H1 (cell line): ENCODE data around the gene NTNG2. TPM values are rescaled to one million over a fixed set of nuclear protein-coding genes. Genes with fewer than 3 reads are reported as not detected.

ENCODE experiments used
- BACH1 ChIP-seq: IDR thresholded peaks from 2 replicates; pipeline ENCODE4 v1.6.1; 2012; ENCODE audit warnings: low read length, improper control_type of control experiment
- CHD2 ChIP-seq: IDR thresholded peaks from 2 replicates; pipeline ENCODE4 v1.6.1; 2012; ENCODE audit warnings: low read length, improper control_type of control experiment
- CREB1 ChIP-seq: IDR thresholded peaks from 2 replicates; pipeline ENCODE4 v1.6.1; 2012; ENCODE audit warnings: inconsistent platforms
- FOSL1 ChIP-seq: IDR thresholded peaks from 2 replicates; pipeline ENCODE4 v1.6.1; 2011; ENCODE audit warnings: mild to moderate bottlenecking, low read depth, low read length, moderate library complexity; ENCODE audit not compliant: insufficient read depth
- POLR2A ChIP-seq, 2 experiments: IDR thresholded peaks; 1 replicate in 1 of 2; 2 replicates in 1 of 2; pipeline ENCODE4 v1.6.1; 2011; ENCODE audit warnings: low read depth in 2 of 2, low read length in 2 of 2, mild to moderate bottlenecking in 2 of 2; ENCODE audit errors: control extremely low read depth in 1 of 2
- SUZ12 ChIP-seq: fragments of 200-600 bp; sonication (generic); IDR thresholded peaks from 2 replicates; pipeline ENCODE4 v1.6.1; 2012; ENCODE audit warnings: mild to moderate bottlenecking, inconsistent platforms, low read length, moderate library complexity, mixed read lengths
- TAF1 ChIP-seq: IDR thresholded peaks from 2 replicates; pipeline ENCODE4 v1.6.1; 2011; ENCODE audit warnings: mild to moderate bottlenecking, low read depth, low read length
- polyA plus RNA-seq, 7 experiments: library from polyadenylated mRNA; depleted of rRNA in 3 of 7; stranded (reverse) in 5 of 7; unstranded in 2 of 7; fragments of >200 nt in 5 of 7; fragments of 200-250 nt in 2 of 7; gene quantifications; 1 replicate in 5 of 7; 2 replicates in 1 of 7; 4 replicates in 1 of 7; pipeline versions ENCODE4 v1.2.1 to v1.2.3, GENCODE V29; 2011 to 2013; ENCODE audit warnings: missing spikeins in 2 of 7, mixed read lengths in 2 of 7
- total RNA-seq: library from RNA; stranded (reverse); fragmentation: NEBNext Ultra II Directional; extraction: Animal tissue kit (Norgen Biotek cat#: 25700); gene quantifications from 2 replicates; pipeline ENCODE4 v1.2.1, GENCODE V29; 2021
- TF ChIP-seq, protein P1 (sequence below), 3 experiments: IDR thresholded peaks; 1 replicate in 2 of 3; 2 replicates in 1 of 3; pipeline versions ENCODE4 v1.5.1 to v1.6.1; 2011; ENCODE audit warnings: low read length in 3 of 3, mild to moderate bottlenecking in 3 of 3, inconsistent platforms in 2 of 3, low read depth in 1 of 3, moderate library complexity in 1 of 3; ENCODE audit not compliant: insufficient read depth in 1 of 3; ENCODE audit errors: control extremely low read depth in 1 of 3
- TF ChIP-seq, protein P2 (sequence below): fragments of 300-600 bp; sonication (generic); IDR thresholded peaks from 2 replicates; pipeline ENCODE4 v1.7.1; 2012; ENCODE audit warnings: low read length, moderate library complexity, mild to moderate bottlenecking, inconsistent platforms; ENCODE audit not compliant: insufficient replicate concordance

Gene NTNG2
- total and polyA plus RNA-seq, 2 of the 8 experiments (the other 6 are each of a cell fraction or from before 2014, with no cell fraction given): 1.4 to 1.5 TPM

DNA sequence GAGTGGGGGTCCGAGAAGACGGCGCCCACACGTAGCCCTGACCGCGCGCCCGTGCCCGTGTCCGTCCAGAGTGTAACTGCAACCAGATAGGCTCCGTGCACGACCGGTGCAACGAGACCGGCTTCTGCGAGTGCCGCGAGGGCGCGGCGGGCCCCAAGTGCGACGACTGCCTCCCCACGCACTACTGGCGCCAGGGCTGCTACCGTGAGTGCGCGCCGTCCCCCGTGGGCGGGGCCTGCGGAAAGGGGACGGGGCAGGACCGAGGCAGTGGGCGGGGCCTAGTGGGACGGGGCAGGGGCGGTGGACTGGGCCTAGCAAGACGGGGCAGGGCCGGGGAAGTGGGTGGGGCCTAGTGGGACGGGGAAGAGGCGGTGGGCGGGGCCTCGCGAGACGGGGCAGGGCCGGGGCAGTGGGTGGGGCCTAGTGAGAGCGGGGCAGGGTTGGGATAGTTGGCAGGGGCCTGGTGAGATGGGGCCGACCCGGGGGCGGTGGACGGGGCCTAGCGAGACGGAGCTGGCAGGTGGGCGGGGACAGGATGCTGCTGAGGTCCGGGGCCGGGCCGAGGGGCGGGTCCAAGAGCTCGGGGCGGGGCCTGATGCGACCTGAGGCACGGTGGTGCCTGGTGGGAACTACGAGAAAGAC lies 79.1 kb downstream of the NTNG2 start (continued):
- TF ChIP-seq, protein P1, sequence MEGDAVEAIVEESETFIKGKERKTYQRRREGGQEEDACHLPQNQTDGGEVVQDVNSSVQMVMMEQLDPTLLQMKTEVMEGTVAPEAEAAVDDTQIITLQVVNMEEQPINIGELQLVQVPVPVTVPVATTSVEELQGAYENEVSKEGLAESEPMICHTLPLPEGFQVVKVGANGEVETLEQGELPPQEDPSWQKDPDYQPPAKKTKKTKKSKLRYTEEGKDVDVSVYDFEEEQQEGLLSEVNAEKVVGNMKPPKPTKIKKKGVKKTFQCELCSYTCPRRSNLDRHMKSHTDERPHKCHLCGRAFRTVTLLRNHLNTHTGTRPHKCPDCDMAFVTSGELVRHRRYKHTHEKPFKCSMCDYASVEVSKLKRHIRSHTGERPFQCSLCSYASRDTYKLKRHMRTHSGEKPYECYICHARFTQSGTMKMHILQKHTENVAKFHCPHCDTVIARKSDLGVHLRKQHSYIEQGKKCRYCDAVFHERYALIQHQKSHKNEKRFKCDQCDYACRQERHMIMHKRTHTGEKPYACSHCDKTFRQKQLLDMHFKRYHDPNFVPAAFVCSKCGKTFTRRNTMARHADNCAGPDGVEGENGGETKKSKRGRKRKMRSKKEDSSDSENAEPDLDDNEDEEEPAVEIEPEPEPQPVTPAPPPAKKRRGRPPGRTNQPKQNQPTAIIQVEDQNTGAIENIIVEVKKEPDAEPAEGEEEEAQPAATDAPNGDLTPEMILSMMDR (IDR thresholded peaks at IDR 0.05; ENCODE audit: control extremely low read depth in 1 of 3, insufficient read depth in 1 of 3, low read depth in 1 of 3, low read length in 3 of 3): no peak
- TF ChIP-seq SUZ12 (no peak), FOSL1 (no peak), CHD2 (no peak), BACH1 (peak; percentile 70; the same call in 1 of the 2 replicates), TAF1 (peak; percentile 52), POLR2A (IDR thresholded peaks at IDR 0.05; ENCODE audit: control extremely low read depth in 1 of 2, low read depth in 2 of 2, low read length in 2 of 2) (0 out of 3 replicates have a peak, but pooled peaks of 1 of the 2 experiments have one; percentile 26), CREB1 (no peak)
- TF ChIP-seq, protein P2, sequence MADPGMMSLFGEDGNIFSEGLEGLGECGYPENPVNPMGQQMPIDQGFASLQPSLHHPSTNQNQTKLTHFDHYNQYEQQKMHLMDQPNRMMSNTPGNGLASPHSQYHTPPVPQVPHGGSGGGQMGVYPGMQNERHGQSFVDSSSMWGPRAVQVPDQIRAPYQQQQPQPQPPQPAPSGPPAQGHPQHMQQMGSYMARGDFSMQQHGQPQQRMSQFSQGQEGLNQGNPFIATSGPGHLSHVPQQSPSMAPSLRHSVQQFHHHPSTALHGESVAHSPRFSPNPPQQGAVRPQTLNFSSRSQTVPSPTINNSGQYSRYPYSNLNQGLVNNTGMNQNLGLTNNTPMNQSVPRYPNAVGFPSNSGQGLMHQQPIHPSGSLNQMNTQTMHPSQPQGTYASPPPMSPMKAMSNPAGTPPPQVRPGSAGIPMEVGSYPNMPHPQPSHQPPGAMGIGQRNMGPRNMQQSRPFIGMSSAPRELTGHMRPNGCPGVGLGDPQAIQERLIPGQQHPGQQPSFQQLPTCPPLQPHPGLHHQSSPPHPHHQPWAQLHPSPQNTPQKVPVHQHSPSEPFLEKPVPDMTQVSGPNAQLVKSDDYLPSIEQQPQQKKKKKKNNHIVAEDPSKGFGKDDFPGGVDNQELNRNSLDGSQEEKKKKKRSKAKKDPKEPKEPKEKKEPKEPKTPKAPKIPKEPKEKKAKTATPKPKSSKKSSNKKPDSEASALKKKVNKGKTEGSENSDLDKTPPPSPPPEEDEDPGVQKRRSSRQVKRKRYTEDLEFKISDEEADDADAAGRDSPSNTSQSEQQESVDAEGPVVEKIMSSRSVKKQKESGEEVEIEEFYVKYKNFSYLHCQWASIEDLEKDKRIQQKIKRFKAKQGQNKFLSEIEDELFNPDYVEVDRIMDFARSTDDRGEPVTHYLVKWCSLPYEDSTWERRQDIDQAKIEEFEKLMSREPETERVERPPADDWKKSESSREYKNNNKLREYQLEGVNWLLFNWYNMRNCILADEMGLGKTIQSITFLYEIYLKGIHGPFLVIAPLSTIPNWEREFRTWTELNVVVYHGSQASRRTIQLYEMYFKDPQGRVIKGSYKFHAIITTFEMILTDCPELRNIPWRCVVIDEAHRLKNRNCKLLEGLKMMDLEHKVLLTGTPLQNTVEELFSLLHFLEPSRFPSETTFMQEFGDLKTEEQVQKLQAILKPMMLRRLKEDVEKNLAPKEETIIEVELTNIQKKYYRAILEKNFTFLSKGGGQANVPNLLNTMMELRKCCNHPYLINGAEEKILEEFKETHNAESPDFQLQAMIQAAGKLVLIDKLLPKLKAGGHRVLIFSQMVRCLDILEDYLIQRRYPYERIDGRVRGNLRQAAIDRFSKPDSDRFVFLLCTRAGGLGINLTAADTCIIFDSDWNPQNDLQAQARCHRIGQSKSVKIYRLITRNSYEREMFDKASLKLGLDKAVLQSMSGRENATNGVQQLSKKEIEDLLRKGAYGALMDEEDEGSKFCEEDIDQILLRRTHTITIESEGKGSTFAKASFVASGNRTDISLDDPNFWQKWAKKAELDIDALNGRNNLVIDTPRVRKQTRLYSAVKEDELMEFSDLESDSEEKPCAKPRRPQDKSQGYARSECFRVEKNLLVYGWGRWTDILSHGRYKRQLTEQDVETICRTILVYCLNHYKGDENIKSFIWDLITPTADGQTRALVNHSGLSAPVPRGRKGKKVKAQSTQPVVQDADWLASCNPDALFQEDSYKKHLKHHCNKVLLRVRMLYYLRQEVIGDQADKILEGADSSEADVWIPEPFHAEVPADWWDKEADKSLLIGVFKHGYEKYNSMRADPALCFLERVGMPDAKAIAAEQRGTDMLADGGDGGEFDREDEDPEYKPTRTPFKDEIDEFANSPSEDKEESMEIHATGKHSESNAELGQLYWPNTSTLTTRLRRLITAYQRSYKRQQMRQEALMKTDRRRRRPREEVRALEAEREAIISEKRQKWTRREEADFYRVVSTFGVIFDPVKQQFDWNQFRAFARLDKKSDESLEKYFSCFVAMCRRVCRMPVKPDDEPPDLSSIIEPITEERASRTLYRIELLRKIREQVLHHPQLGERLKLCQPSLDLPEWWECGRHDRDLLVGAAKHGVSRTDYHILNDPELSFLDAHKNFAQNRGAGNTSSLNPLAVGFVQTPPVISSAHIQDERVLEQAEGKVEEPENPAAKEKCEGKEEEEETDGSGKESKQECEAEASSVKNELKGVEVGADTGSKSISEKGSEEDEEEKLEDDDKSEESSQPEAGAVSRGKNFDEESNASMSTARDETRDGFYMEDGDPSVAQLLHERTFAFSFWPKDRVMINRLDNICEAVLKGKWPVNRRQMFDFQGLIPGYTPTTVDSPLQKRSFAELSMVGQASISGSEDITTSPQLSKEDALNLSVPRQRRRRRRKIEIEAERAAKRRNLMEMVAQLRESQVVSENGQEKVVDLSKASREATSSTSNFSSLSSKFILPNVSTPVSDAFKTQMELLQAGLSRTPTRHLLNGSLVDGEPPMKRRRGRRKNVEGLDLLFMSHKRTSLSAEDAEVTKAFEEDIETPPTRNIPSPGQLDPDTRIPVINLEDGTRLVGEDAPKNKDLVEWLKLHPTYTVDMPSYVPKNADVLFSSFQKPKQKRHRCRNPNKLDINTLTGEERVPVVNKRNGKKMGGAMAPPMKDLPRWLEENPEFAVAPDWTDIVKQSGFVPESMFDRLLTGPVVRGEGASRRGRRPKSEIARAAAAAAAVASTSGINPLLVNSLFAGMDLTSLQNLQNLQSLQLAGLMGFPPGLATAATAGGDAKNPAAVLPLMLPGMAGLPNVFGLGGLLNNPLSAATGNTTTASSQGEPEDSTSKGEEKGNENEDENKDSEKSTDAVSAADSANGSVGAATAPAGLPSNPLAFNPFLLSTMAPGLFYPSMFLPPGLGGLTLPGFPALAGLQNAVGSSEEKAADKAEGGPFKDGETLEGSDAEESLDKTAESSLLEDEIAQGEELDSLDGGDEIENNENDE: no peak
